Loucy (cell line): ENCODE results near the gene AGAP1.
A peak's percentile ranks its signal among the peaks of the same experiment; 100 is the strongest.

Experiments
- H2AFZ ChIP-seq: fragments of 200-600 bp; sonication (generic); 2 replicates; pipeline ENCODE4 v1.6.0; 2016; ENCODE audit warnings: antibody characterized with exemption, mild to moderate bottlenecking, low read length, moderate library complexity
- H3F3A ChIP-seq: fragments of 200-600 bp; 2 replicates; pipeline ENCODE4 v1.6.0; 2016; ENCODE audit warnings: antibody characterized with exemption, low read depth, mild to moderate bottlenecking
- H3K27me3 ChIP-seq: fragments of 200-600 bp; sonication (generic); 2 replicates; pipeline ENCODE4 v1.6.1; 2014; ENCODE audit warnings: low read length, mild to moderate bottlenecking; ENCODE audit not compliant: insufficient read depth, poor library complexity, severe bottlenecking
- H3K36me3 ChIP-seq: fragments of 200-600 bp; sonication (generic); 2 replicates; pipeline ENCODE4 v1.6.1; 2016; ENCODE audit warnings: low read length; ENCODE audit not compliant: insufficient read depth
- H3K4me1 ChIP-seq: fragments of 200-600 bp; sonication (generic); 2 replicates; pipeline ENCODE4 v1.5.1; 2014; ENCODE audit warnings: low read length, mild to moderate bottlenecking; ENCODE audit not compliant: insufficient read depth, poor library complexity, severe bottlenecking
- H3K4me2 ChIP-seq: fragments of 200-600 bp; sonication (generic); 2 replicates; pipeline ENCODE4 v1.6.0; 2014; ENCODE audit warnings: antibody characterized with exemption, low read length, low read depth, mild to moderate bottlenecking; ENCODE audit not compliant: poor library complexity, severe bottlenecking
- H3K4me3 ChIP-seq: fragments of 200-600 bp; sonication (generic); 2 replicates; pipeline ENCODE4 v1.5.1; 2014; ENCODE audit warnings: low read length, mild to moderate bottlenecking, mixed read lengths; ENCODE audit not compliant: poor library complexity, severe bottlenecking
- H3K79me2 ChIP-seq: fragments of 200-600 bp; sonication (generic); 2 replicates; pipeline ENCODE4 v1.6.1; 2014; ENCODE audit warnings: low read length; ENCODE audit not compliant: insufficient read depth
- H3K9ac ChIP-seq: fragments of 200-600 bp; sonication (generic); 2 replicates; pipeline ENCODE4 v1.6.0; 2014; ENCODE audit warnings: mild to moderate bottlenecking, low read depth, low read length, moderate library complexity; ENCODE audit not compliant: poor library complexity, severe bottlenecking
- H3K9me2 ChIP-seq: fragments of 200-600 bp; sonication (generic); replicated peaks from 2 replicates; pipeline ENCODE4 v1.6.1; 2016; ENCODE audit warnings: low read depth, low read length, mixed read lengths
- H3K9me3 ChIP-seq: fragments of 200-600 bp; sonication (generic); 2 replicates; pipeline ENCODE4 v1.6.1; 2014; ENCODE audit warnings: mild to moderate bottlenecking, antibody characterized with exemption, low read length, low read depth; ENCODE audit not compliant: insufficient read depth
- H4K20me1 ChIP-seq: fragments of 200-600 bp; sonication (generic); 2 replicates; pipeline ENCODE4 v1.6.0; 2014; ENCODE audit warnings: antibody characterized with exemption, low read length, mild to moderate bottlenecking; ENCODE audit not compliant: insufficient read depth, poor library complexity, severe bottlenecking
- CTCF ChIP-seq: fragments of 200-600 bp; sonication (generic); conservative IDR thresholded peaks from 2 replicates; pipeline ENCODE4 v1.5.1; 2014; ENCODE audit warnings: mild to moderate bottlenecking, antibody characterized with exemption, low read length
- EZH2phosphoT487 ChIP-seq: fragments of 200-600 bp; IDR thresholded peaks from 2 replicates; pipeline ENCODE4 v1.6.1; 2018; ENCODE audit warnings: antibody characterized with exemption, mild to moderate bottlenecking, moderate library complexity, borderline replicate concordance

The AGAP1 gene

GRCh38 chr2:235641956-235642355 is 148.1 kb downstream of the AGAP1 start:
- Histone ChIP-seq H3K4me1 (no peaks in the 10 kb centered on the region), H4K20me1 (no peaks in the 10 kb centered on the region), H3K4me2 (no peak overlapping the region), H3K27me3 (no peaks in the 10 kb centered on the region), H3K9ac (peak overlapping the region; percentile 14), H3K9me3 (no peaks in the 10 kb centered on the region), H2AFZ (no peak overlapping the region), H3F3A (no peaks in the 10 kb centered on the region), H3K36me3 (no peaks in the 10 kb centered on the region), H3K79me2 (no peaks in the 10 kb centered on the region), H3K9me2 (no peaks in the 10 kb centered on the region), H3K4me3 (no peak overlapping the region)
- TF ChIP-seq CTCF (no peak; the same call in 1 of the 2 replicates), EZH2phosphoT487 (no peak)

DNA sequence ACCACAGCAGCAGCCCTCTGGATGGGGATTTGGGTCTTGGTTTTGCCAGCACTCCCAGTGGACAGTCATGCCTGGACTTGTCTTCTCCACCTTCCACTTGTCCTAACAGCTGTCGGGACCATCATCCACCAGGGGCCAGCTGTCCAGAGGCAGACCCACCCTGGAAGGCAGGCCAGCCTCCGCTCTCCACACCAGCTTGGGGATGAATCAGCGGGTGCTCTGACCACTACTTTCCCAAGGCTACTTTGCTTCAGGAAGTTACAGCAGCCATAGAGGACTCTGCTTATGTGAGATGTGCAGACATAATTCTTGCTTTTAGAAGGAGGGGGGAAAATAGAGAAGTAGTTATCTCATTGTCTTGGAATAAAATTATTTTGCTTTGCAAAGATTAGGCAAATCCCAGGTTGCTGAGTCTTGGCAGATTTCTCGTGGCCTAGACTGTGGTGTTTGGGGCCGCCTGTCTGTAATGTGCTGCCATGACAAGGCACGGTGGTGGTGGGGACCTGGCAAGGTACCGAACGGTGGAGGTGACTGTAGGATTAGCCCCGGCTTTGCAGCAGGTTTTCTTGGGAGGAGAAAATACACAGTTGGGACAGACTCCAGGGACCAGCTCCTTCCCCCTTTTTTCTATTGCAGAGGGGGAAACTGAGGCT is 148.7 kb downstream of the AGAP1 start:
- Histone ChIP-seq H3K27me3 (no peaks in the 10 kb centered on the region), H3K9me2 (no peaks in the 10 kb centered on the region), H3K4me3 (no peak overlapping the region), H4K20me1 (no peaks in the 10 kb centered on the region), H3K36me3 (no peaks in the 10 kb centered on the region), H3F3A (no peaks in the 10 kb centered on the region), H3K4me1 (no peaks in the 10 kb centered on the region), H3K9me3 (no peaks in the 10 kb centered on the region), H3K4me2 (no peak overlapping the region), H3K79me2 (no peaks in the 10 kb centered on the region), H3K9ac (peak overlapping the region; percentile 14), H2AFZ (no peak overlapping the region)
- TF ChIP-seq CTCF (no peak), EZH2phosphoT487 (no peak)

- Histone ChIP-seq H3K4me3 (no peak overlapping the region), H3K27me3 (no peaks in the 10 kb centered on the region), H3K9ac (no peak overlapping the region), H3K4me2 (no peak overlapping the region), H2AFZ (no peak overlapping the region), H3K9me2 (no peaks in the 10 kb centered on the region), H3K4me1 (no peaks in the 10 kb centered on the region), H3K79me2 (no peaks in the 10 kb centered on the region), H3F3A (no peaks in the 10 kb centered on the region), H4K20me1 (no peaks in the 10 kb centered on the region), H3K9me3 (no peaks in the 10 kb centered on the region), H3K36me3 (no peaks in the 10 kb centered on the region)
- TF ChIP-seq EZH2phosphoT487 (no peak), CTCF (no peak)
Observed at GRCh38 chr2:235643680-235644511, 150.1 kb downstream of the AGAP1 start.
